Thoracic aorta (tissue), 2 donors: ENCODE measurements around the gene TP63. TPM values are rescaled to one million over a fixed set of nuclear protein-coding genes. Genes with fewer than 3 reads are reported as not detected.

Experiments used
- ATAC-seq: fragments of 150-250 bp; one replicate; pipeline ENCODE4 v1.8.0; 2017; ENCODE audit warnings: low read depth; ENCODE audit not compliant: insufficient number of reproducible peaks, low FRiP score
- DNase-seq: peaks from one replicate; pipeline ENCODE4 v3.0.0-alpha.2; 2020; ENCODE audit warnings: low spot score
- H3K27ac ChIP-seq, 2 donors: fragments of 200-600 bp; sonication (generic); 1 replicate in 1 of 2; 2 replicates in 1 of 2; pipeline ENCODE4 v1.5.1; 2016; ENCODE audit warnings: mild to moderate bottlenecking in 2 of 2, moderate library complexity in 2 of 2
- H3K27me3 ChIP-seq: fragments of 200-600 bp; sonication (generic); replicated peaks from 2 replicates; pipeline ENCODE4 v1.6.0; 2016; ENCODE audit warnings: mild to moderate bottlenecking; ENCODE audit not compliant: insufficient read depth
- H3K36me3 ChIP-seq: fragments of 200-600 bp; sonication (generic); one replicate; pipeline ENCODE4 v1.5.1; 2016
- H3K4me1 ChIP-seq, 2 donors: fragments of 200-600 bp; sonication (generic); 1 replicate in 1 of 2; 2 replicates in 1 of 2; pipeline versions ENCODE4 v1.5.1 to v1.6.0; 2016; ENCODE audit warnings: low read depth in 2 of 2, mild to moderate bottlenecking in 1 of 2; ENCODE audit not compliant: control insufficient read depth in 1 of 2
- H3K4me3 ChIP-seq: fragments of 200-600 bp; sonication (generic); 2 replicates; pipeline ENCODE4 v1.5.1; 2016; ENCODE audit warnings: mild to moderate bottlenecking
- H3K9me3 ChIP-seq: fragments of 200-600 bp; sonication (generic); 2 replicates; pipeline ENCODE4 v1.5.1; 2016
- CTCF ChIP-seq: fragments of 200-600 bp; sonication (generic); IDR thresholded peaks from one replicate; pipeline ENCODE4 v1.5.1; 2019; ENCODE audit warnings: antibody characterized with exemption
- total RNA-seq, 2 donors: library from RNA; depleted of rRNA; stranded (reverse); fragments of >200 nt; gene quantifications; one replicate each; pipeline versions ENCODE4 v1.1.0 to v1.2.3, GENCODE V29; 2016

TP63 gene
- total RNA-seq, 2 donors from 2014 or later = 0.14 to 0.42 TPM

DNA sequence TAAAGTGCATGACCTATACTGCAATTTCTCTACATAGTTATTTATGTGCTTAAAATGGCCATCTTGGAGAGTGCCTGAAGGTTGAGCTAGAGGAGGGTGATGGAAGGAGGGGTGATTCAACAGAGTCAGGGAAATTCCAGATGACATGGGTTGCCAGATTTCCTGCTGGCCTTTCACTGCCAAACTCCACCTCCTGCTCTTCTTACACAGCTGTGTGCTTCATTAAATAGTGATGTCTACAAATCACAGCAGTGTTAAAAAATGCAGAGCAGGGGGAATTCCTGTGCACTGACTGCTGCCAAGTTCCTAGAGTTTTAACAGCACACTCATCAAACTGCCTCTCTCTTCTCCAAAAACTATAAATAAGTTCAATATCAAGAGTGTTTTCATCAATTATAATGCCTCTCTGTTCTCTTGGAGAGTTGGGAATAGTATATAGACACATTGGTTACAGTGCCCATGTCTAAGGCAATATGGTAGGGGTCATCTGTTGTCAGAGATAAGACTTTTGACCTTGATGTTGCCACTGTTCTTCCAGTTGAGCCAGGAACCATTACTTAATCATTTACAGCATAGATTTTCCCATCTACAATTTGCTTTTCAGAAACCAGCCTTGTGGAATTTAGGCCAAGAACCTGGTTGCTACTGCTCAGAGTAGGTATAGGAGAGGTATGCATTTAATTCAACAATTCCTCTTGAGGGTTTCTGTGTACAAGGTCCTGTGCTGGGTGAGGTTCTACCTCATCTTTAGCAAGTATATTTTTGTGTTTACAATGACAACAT lies 79.6 kb downstream of the TP63 start:
- no peaks in the 10 kb centered on the region for H3K9me3 ChIP-seq
- DNase-seq = no peak
- H3K27ac ChIP-seq = no peak overlapping the region
- no peaks in the 10 kb centered on the region for H3K27me3 ChIP-seq
- TF ChIP-seq CTCF = no peak
- H3K4me3 ChIP-seq = no peak overlapping the region
- H3K36me3 ChIP-seq = no peaks in the 10 kb centered on the region
- peak; percentile 63 for ATAC-seq
- peaks cover 0 to 7% of the 10 kb centered on the region in 2 donors for H3K4me1 ChIP-seq

- H3K36me3 ChIP-seq = no peaks in the 10 kb centered on the region
- no peak overlapping the region for H3K27ac ChIP-seq
- H3K4me3 ChIP-seq = no peak overlapping the region
- H3K27me3 ChIP-seq = no peaks in the 10 kb centered on the region
- H3K9me3 ChIP-seq = no peaks in the 10 kb centered on the region
- no peak for TF ChIP-seq CTCF
- ATAC-seq (no peak), DNase-seq (no peak)
- peaks cover 0 to 7% of the 10 kb centered on the region in 2 donors for H3K4me1 ChIP-seq
Measured at GRCh38 chr3:189712906-189713483, 81.8 kb downstream of the TP63 start.

DNA sequence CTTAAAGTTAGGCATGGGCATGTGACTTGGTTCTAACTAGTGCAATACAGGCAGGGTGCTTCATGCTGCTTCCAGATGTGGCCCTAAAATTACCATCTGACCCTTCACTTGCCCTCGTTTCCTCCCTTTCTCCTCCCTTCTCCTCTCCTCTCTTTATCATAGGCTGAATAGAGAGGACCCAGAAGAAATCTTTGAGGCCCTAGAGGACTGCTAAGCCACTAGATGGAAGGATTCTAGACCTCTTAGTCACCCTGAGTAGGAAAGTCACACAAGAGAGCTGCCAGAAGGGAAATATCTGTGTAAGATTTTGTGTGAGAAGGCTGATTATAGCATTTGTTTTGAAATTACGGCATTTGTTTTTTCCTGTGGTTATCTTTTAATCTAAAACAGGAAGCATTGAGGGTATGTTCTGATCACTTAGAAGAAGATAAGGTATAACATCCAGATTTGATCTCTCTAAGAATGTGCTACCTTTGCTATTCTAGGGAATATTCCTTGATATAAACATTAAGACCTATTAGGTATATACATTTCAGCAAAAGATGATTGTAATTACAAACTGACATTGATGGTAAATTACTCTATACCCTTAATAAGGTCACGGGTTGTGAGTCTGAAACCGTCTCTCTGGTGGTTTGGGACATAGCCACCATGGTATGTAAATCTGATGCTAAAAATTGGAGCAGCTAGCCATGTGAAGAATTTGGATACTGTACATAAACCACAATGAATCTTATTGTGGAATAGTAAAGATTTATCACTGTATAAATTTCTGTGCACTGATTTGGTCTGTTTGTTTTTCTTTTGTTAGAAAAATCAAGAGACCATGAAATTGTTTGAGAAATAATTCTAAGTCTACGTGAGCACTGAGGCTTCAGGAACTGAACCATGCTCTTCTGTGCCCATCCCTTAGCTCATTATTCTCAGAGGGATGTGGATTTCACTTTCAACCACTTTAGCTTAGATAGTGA lies 84.1 kb downstream of the TP63 start:
- DNase-seq (no peak), ATAC-seq (no peak)
- no peaks in the 10 kb centered on the region for H3K9me3 ChIP-seq
- TF ChIP-seq CTCF = no peak
- no peaks in the 10 kb centered on the region for H3K36me3 ChIP-seq
- no peak overlapping the region for H3K4me3 ChIP-seq
- H3K27me3 ChIP-seq = no peaks in the 10 kb centered on the region
- H3K27ac ChIP-seq = no peak overlapping the region
- H3K4me1 ChIP-seq = peaks cover 0 to 4% of the 10 kb centered on the region in 2 donors

DNA sequence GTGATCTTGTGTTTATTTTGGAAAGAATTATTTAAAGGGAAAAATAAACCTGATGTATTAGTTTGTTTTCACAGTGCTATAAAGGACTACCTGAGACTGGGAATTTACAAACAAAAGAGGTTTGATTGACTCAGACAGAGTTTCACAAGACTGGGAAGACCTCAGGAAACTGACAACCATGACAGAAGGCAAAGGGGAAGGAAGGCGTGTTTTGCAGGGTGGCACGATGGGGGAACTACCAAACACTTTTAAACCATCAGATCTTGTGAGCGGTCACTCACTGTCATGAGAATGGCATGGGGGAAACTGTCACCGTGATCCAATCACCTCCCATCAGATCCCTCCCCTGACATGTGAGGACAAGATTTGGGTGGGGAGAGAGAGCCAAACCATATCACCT lies 87.0 kb downstream of the TP63 start:
- ATAC-seq (no peak), DNase-seq (no peak)
- no peak overlapping the region for H3K27ac ChIP-seq
- H3K4me3 ChIP-seq = no peak overlapping the region
- H3K27me3 ChIP-seq = no peaks in the 10 kb centered on the region
- H3K4me1 ChIP-seq = no peaks in the 10 kb centered on the region
- H3K9me3 ChIP-seq = no peaks in the 10 kb centered on the region
- H3K36me3 ChIP-seq = no peaks in the 10 kb centered on the region
- no peak for TF ChIP-seq CTCF
